Activated CD8-positive, alpha-beta T cell treated with anti-CD3 and anti-CD28 coated beads for 36 hours (primary cell): ENCODE measurements around the gene FIBIN. TPM values are rescaled to one million over a fixed set of nuclear protein-coding genes. Genes with fewer than 3 reads are reported as not detected.

Experiments used
- ATAC-seq: fragments of 200-7000 bp; cut with Tn5 transposase; one replicate; pipeline ENCODE4 v1.10.0; 2021; ENCODE audit warnings: mild to moderate bottlenecking, moderate library complexity
- CTCF ChIA-PET: fragments of 350-600 bp; sonication (Branson Sonifier 250); formaldehyde crosslinking; loops from one replicate; lab custom pipeline; 2021; ENCODE audit warnings: antibody characterized with exemption; lab: Charles Lee
- POLR2A ChIA-PET: fragments of 350-600 bp; sonication (Branson Sonifier 250); formaldehyde crosslinking; loops from one replicate; lab custom pipeline; 2021; ENCODE audit warnings: antibody characterized with exemption; lab: Charles Lee
- DNase-seq: peaks from one replicate; pipeline ENCODE4 v3.0.0-alpha.2; 2020
- H3K27ac Mint-ChIP-seq: one replicate; pipeline ENCODE4 v1.8.0; 2021; ENCODE audit warnings: mild to moderate bottlenecking, mixed read lengths
- H3K27me3 Mint-ChIP-seq: one replicate; pipeline ENCODE4 v1.8.0; 2021; ENCODE audit warnings: mixed read lengths
- H3K36me3 Mint-ChIP-seq: one replicate; pipeline ENCODE4 v1.8.0; 2021; ENCODE audit warnings: low read depth, mixed read lengths
- H3K4me1 Mint-ChIP-seq: one replicate; pipeline ENCODE4 v1.8.0; 2021; ENCODE audit warnings: low read depth, mixed read lengths
- H3K4me3 Mint-ChIP-seq: one replicate; pipeline ENCODE4 v1.8.0; 2021; ENCODE audit warnings: mild to moderate bottlenecking, moderate library complexity, mixed read lengths
- H3K9me3 Mint-ChIP-seq: one replicate; pipeline ENCODE4 v1.8.0; 2021; ENCODE audit warnings: mixed read lengths
- CTCF ChIP-seq: fragments of 200-600 bp; IDR thresholded peaks from one replicate; pipeline ENCODE4 v1.8.0; 2022; ENCODE audit warnings: antibody characterized with exemption, mild to moderate bottlenecking
- intact Hi-C: fragments of 100-400 bp; cut with micrococcal nuclease; formaldehyde crosslinking; loops from one replicate; pipeline ENCODE4 v1.10.0; 2022
- total RNA-seq, 2 experiments: library from RNA; stranded (reverse); gene quantifications; one replicate each; pipeline ENCODE4 v1.2.3, GENCODE V29; 2021

Gene FIBIN
- total RNA-seq, 2 experiments from 2014 or later: not detected

GRCh38 chr11:27012234-27012921, 18.5 kb downstream of the FIBIN start:
- no peaks in the 10 kb centered on the region for H3K9me3 Mint-ChIP-seq
- DNase-seq: no peak
- H3K27me3 Mint-ChIP-seq: no peaks in the 10 kb centered on the region
- H3K4me1 Mint-ChIP-seq: no peaks in the 10 kb centered on the region
- ChIA-PET POLR2A (no interaction called here), CTCF (no interaction called here)
- H3K36me3 Mint-ChIP-seq: no peaks in the 10 kb centered on the region
- no peak for TF ChIP-seq CTCF
- no peak overlapping the region for H3K4me3 Mint-ChIP-seq
- H3K27ac Mint-ChIP-seq: no peak overlapping the region
- no peak for ATAC-seq
- intact Hi-C loops: no loop called here

GRCh38 chr11:27013781-27014361, 20.0 kb downstream of the FIBIN start:
- no peak for ATAC-seq
- no peak for TF ChIP-seq CTCF
- H3K36me3 Mint-ChIP-seq: no peaks in the 10 kb centered on the region
- no peaks in the 10 kb centered on the region for H3K4me1 Mint-ChIP-seq
- DNase-seq: no peak
- H3K27ac Mint-ChIP-seq: no peak overlapping the region
- H3K27me3 Mint-ChIP-seq: no peaks in the 10 kb centered on the region
- H3K9me3 Mint-ChIP-seq: no peaks in the 10 kb centered on the region
- ChIA-PET CTCF (no interaction called here), POLR2A (no interaction called here)
- intact Hi-C loops: no loop called here
- H3K4me3 Mint-ChIP-seq: no peak overlapping the region

- H3K4me3 Mint-ChIP-seq: no peak overlapping the region
- intact Hi-C loops: no loop called here
- H3K27ac Mint-ChIP-seq: no peak overlapping the region
- CTCF ChIA-PET: no interaction called here
- no peaks in the 10 kb centered on the region for H3K36me3 Mint-ChIP-seq
- no peak for TF ChIP-seq CTCF
- no peaks in the 10 kb centered on the region for H3K27me3 Mint-ChIP-seq
- no peak for ATAC-seq
- H3K9me3 Mint-ChIP-seq: no peaks in the 10 kb centered on the region
- POLR2A ChIA-PET: no interaction called here
- DNase-seq: no peak
- H3K4me1 Mint-ChIP-seq: no peaks in the 10 kb centered on the region
Measured at GRCh38 chr11:27018902-27019529, 25.1 kb downstream of the FIBIN start.

- no peak for TF ChIP-seq CTCF
- ChIA-PET CTCF (no interaction called here), POLR2A (no interaction called here)
- Mint-ChIP-seq H3K4me1 (no peaks in the 10 kb centered on the region), H3K27me3 (no peaks in the 10 kb centered on the region), H3K36me3 (no peaks in the 10 kb centered on the region), H3K9me3 (no peaks in the 10 kb centered on the region), H3K4me3 (no peak overlapping the region), H3K27ac (no peak overlapping the region)
- no peak for ATAC-seq
- no peak for DNase-seq
- intact Hi-C loops: no loop called here
Measured at GRCh38 chr11:27020751-27021150, 26.8 kb downstream of the FIBIN start.

GRCh38 chr11:27022659-27023251, 28.8 kb downstream of the FIBIN start:
- no peak for DNase-seq
- Mint-ChIP-seq H3K27ac (no peak overlapping the region), H3K4me3 (no peak overlapping the region), H3K9me3 (no peaks in the 10 kb centered on the region), H3K4me1 (no peaks in the 10 kb centered on the region), H3K27me3 (no peaks in the 10 kb centered on the region), H3K36me3 (no peaks in the 10 kb centered on the region)
- CTCF ChIA-PET: no interaction called here
- TF ChIP-seq CTCF: no peak
- POLR2A ChIA-PET: no interaction called here
- intact Hi-C loops: no loop called here
- ATAC-seq: no peak
